CD1c-positive myeloid dendritic cell (primary cell): Measurements from ENCODE around the gene OTOGL.
"Not testable (repeated sequence)": the region's sequence is repeated elsewhere in the genome, so short reads cannot be mapped to it uniquely, and the experiment has no call there.

Experiments
- DNase-seq: peaks from one replicate; pipeline ENCODE4 v3.0.0-alpha.2; 2016; ENCODE audit errors: extremely low spot score

Gene OTOGL

GRCh38 chr12:80272387-80272915 is 173.1 kb downstream of the OTOGL start:
- no peak for DNase-seq

GRCh38 chr12:80273144-80273543 is 173.8 kb downstream of the OTOGL start:
- no peak for DNase-seq

- no peak for DNase-seq
Observed at GRCh38 chr12:80277732-80278131, 178.4 kb downstream of the OTOGL start.

- DNase-seq: no peak
Observed at GRCh38 chr12:80282226-80282625, 182.9 kb downstream of the OTOGL start.

GRCh38 chr12:80282761-80283160 is 183.4 kb downstream of the OTOGL start:
- DNase-seq: no peak

DNA sequence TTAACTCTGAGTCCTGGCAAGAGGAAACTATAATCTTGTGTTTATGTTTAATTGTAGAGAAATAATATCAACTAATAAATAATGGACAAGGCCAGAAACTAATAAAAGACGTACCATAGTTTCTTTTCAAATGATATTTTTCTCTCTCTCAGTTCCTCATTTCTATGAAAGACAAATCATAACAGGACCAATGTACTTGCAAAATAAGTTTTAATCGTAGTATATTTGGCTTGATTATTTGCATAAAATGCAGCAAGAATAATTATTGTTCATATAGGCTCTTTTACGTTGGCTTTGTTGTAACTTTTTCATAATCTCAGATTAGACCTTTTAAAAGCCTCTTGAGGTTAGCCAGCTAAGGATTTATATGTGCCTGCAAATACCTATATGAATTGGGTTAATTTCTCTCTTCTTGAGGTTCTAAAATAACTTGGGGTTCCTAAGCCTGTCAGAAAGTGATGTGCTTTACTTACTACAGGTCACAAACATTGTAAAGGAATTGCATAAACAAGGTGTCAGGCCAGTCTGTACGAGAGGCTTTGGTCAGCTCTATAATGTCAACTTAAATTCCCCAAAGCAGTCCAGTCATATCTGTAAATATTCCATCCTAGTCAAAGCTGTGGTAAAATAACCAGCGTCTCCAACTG is 191.9 kb downstream of the OTOGL start:
- DNase-seq: no peak

GRCh38 chr12:80293347-80293746 is 194.0 kb downstream of the OTOGL start:
- no peak for DNase-seq

DNA sequence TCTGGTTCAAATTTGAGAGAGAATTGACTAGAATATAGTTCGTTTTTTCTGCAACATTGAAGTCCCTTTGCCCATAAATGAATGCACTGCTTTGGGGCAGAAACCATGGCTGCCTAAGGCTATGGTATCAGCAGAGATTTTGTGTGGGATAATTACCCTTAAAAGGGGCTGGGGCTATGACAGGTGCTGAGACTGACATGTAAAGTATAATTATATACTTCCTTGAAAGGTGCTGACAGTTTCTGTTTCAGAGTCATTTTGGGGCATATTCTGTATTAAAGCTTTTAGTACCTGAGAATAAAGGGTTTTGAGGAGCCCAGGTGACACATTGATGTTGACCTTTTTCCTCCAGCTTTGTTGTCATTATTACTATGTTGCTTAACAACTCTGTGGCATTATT is 194.4 kb downstream of the OTOGL start:
- DNase-seq: no peak

- DNase-seq: no peak
Observed at GRCh38 chr12:80299219-80299618, 199.9 kb downstream of the OTOGL start.

DNA sequence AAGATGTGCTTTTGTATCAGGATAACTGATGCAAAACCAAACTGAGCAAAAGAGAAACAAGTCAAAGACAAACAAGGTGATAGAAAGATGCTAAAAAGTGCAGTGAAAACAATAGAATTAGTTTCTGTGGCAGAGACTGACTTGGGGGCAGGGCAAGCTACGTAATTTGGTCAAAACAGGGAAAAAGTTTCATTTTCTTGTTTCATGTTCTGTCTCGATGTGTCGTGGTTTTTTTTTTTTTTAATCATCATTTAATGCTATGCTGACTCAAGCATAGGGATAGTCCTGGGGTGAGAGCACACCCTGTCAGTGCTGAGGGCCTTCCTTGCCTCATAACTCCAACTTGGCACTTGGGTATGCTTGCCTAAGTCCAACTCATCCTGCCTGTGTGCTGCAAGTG is 200.6 kb downstream of the OTOGL start:
- no peak for DNase-seq

GRCh38 chr12:80307436-80307835 is 208.1 kb downstream of the OTOGL start:
- DNase-seq: not testable (repeated sequence)

- no peak for DNase-seq
Observed at GRCh38 chr12:80313209-80313608, 213.9 kb downstream of the OTOGL start.

DNA sequence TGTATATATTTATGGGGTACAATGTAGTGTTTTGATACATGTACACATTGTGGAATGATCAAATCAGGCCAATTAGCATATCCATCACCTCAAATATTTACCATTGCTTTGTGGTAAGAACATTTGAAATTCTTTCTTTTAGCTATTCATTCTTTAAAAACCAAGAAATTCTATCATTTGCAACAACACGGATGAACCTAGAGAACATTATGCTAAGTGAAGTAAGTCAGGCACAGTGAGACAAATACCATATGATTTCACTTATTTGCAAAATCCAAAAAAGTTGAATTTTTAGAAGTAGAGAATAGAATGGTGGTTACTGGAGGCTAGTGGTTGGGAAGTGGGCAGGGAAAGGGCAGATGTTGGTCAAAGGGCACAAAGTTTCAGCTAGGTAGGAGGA is 215.4 kb downstream of the OTOGL start:
- DNase-seq: no peak

GRCh38 chr12:80316222-80316621 is 216.9 kb downstream of the OTOGL start:
- DNase-seq: no peak

DNA sequence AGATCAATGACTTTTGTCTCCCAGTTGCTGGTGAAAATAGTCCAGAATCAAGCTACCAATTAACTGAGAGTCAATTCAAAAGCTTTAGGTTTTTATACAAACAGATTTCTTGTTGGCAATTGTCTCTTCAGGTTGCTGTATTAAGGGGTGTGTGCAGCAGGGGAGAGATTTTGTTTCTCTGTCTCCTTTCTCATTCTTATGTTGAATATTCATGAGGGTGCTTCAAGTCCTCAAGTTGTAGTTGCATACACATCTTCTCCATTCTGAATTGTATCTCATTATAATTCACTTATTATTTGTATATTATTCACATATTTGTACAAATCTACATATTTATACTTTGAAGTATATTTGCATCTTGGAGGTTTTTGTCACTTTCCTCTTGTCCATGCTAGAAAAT is 218.0 kb downstream of the OTOGL start:
- DNase-seq: no peak

- DNase-seq: no peak
Observed at GRCh38 chr12:80317899-80318298, 218.6 kb downstream of the OTOGL start.

GRCh38 chr12:80320121-80320678 is 220.9 kb downstream of the OTOGL start:
- DNase-seq: no peak

- DNase-seq: no peak
Observed at GRCh38 chr12:80321653-80322052, 222.3 kb downstream of the OTOGL start.

DNA sequence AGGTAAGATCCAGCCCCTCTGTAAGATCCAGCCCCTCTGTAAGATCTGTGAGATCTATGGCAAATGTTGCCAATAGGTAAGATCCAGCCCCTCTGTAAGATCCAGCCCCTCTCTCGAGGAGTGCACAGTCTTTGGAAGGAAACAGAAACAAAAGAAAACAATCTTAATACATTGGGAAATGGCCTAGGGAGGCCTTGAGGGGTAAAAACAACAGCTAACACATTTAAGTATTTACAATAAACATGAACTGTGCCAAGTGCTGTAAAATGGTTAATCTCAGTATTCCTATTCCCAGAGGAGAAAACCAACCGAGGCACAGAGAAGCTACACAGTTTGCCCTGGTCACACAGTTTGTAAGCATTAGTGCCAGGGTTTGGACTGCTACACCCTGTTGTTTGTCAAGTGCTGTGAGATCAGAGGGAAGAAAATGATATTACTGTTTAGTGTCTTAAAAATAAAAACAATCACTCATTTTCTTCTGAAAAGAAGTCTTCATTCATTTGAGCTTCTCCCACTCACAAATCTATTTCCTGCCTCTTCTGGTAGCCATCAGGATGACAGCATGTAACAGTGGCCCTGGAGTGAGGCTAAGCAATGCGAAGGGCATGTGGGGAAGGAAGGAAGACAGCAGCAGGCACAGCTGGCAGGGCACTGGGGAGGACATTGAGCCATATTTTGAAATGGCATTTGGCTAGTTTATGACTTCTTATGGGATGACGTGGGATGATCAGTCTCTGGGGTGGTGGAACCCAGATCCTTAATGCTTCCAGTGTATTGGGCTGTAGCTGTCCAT is 226.0 kb downstream of the OTOGL start:
- no peak for DNase-seq

- DNase-seq: no peak
Observed at GRCh38 chr12:80332827-80333226, 233.5 kb downstream of the OTOGL start.

GRCh38 chr12:80352474-80352873 is 253.1 kb downstream of the OTOGL start:
- DNase-seq: no peak

- no peak for DNase-seq
Observed at GRCh38 chr12:80353254-80353653, 253.9 kb downstream of the OTOGL start.

DNA sequence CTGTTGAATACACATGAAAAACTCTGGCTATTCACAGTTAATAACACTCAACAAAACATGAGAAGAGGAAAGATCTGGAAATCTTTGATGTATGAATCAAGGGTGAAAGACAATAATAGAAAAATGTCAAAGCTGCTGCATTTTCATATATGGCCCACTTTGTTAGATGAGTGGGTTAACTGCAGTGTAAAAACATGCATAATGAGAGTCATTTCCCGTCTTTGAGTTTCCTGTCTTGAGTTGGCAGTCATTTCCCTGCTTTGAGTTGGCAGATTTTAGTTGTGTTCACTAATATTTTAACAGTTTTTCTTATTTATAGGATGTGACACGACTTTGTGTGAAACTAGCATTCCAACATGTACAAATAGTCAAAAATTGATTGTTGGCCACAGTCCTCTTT is 256.8 kb downstream of the OTOGL start:
- no peak for DNase-seq
